Medulla oblongata (tissue), 1 donor: ENCODE measurements around the gene TTC33.
A peak's percentile ranks its signal among the peaks of the same experiment; 100 is the strongest.
"Not testable (repeated sequence)": the region's sequence is repeated elsewhere in the genome, so short reads cannot be mapped to it uniquely, and the experiment has no call there.

Source experiments
- DNase-seq: peaks from one replicate; pipeline ENCODE4 v3.0.0-alpha.2; 2015; ENCODE audit errors: extremely low spot score

TTC33 gene

GRCh38 chr5:40780199-40780598, 24.4 kb upstream of the TTC33 start:
- no peak for DNase-seq

GRCh38 chr5:40779561-40779960, 23.8 kb upstream of the TTC33 start:
- DNase-seq: no peak

- DNase-seq: no peak
Measured at GRCh38 chr5:40778133-40778532, 22.4 kb upstream of the TTC33 start.

- no peak for DNase-seq
Measured at GRCh38 chr5:40776658-40776977, 20.9 kb upstream of the TTC33 start.

GRCh38 chr5:40775846-40776657, 20.3 kb upstream of the TTC33 start:
- no peak for DNase-seq

- DNase-seq: no peak
Measured at GRCh38 chr5:40775085-40775845, 19.5 kb upstream of the TTC33 start.

- DNase-seq: no peak
Measured at GRCh38 chr5:40774623-40775022, 18.9 kb upstream of the TTC33 start.

- no peak for DNase-seq
Measured at GRCh38 chr5:40770764-40771163, 15.0 kb upstream of the TTC33 start.

GRCh38 chr5:40762705-40763104, 6.9 kb upstream of the TTC33 start:
- DNase-seq: no peak

- DNase-seq: no peak
Measured at GRCh38 chr5:40757400-40757799, 1.6 kb upstream of the TTC33 start.

- DNase-seq: peak; percentile 94
Measured at GRCh38 chr5:40755093-40755406, 711 bp downstream of the TTC33 start.

- DNase-seq: no peak
Measured at GRCh38 chr5:40754381-40755092, 1.2 kb downstream of the TTC33 start.

GRCh38 chr5:40746703-40747102, 9.1 kb downstream of the TTC33 start:
- DNase-seq: no peak

- DNase-seq: peak; percentile 22
Measured at GRCh38 chr5:40743771-40744170, 12.0 kb downstream of the TTC33 start.

GRCh38 chr5:40738502-40738901, 17.3 kb downstream of the TTC33 start:
- DNase-seq: no peak

GRCh38 chr5:40736103-40736875, 19.5 kb downstream of the TTC33 start:
- DNase-seq: peak; percentile 91

- no peak for DNase-seq
Measured at GRCh38 chr5:40735609-40736008, 20.2 kb downstream of the TTC33 start.

GRCh38 chr5:40734986-40735385, 20.8 kb downstream of the TTC33 start:
- DNase-seq: no peak

GRCh38 chr5:40733879-40734563, 21.7 kb downstream of the TTC33 start:
- DNase-seq: peak; percentile 27

GRCh38 chr5:40733434-40733833, 22.3 kb downstream of the TTC33 start:
- no peak for DNase-seq

GRCh38 chr5:40722497-40722911, 33.3 kb downstream of the TTC33 start:
- DNase-seq: not testable (repeated sequence)
